OCI-LY1 (cell line): Measurements from ENCODE around the gene RUNX1.

Source experiments
- CTCF ChIP-seq: fragments of 200-600 bp; sonication (generic), shearing (Covaris generic); IDR thresholded peaks from 2 replicates; pipeline ENCODE4 v1.5.1; 2017; ENCODE audit warnings: mild to moderate bottlenecking, antibody characterized with exemption, low read length, moderate library complexity, mixed read lengths
- EZH2 ChIP-seq: fragments of 200-600 bp; sonication (generic), shearing (Covaris generic); IDR thresholded peaks from 2 replicates; pipeline ENCODE4 v1.8.0; 2017; ENCODE audit warnings: borderline replicate concordance, mixed run types, mild to moderate bottlenecking, antibody characterized with exemption, low read length, moderate library complexity, mixed read lengths

DNA sequence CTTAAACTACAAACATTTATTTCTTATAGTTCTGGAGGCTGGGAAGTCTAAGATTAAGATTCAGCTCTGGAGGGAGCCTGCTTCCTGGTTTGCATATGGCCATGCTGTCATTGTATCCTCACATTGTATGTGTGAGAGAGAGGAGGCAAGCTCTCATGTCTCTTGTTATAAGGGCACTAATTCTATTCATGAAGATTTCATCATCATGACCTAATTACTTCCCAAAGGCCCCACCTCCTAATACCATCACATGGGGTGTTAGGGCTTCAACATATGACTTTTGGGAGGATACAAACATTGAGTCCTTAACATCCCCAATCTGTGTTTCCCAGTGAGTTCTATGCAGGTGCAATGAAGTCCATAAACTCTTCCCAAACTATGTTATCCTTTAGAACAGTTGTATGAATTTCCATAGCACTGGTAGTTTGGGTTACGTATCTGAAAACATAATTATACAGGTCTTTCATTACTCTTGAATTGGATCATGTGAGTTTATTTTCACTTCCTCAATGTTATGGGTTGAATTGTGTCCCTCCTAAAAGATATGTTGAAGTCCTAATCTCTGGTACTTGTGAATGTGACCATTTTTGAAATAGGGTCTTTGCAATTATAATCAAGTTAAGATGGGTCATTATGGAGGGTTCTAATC lies 124.2 kb downstream of the RUNX1 start:
- TF ChIP-seq CTCF (no peak), EZH2 (no peak)
